HUES6 (cell line): ENCODE measurements around the gene ZFYVE28.

ENCODE experiments used
- H3K27ac ChIP-seq: 2 replicates; pipeline ENCODE4 v1.7.0; 2013; ENCODE audit warnings: low read depth, mild to moderate bottlenecking, low read length, inconsistent platforms
- H3K27me3 ChIP-seq: 2 replicates; pipeline ENCODE4 v1.6.1; 2013; ENCODE audit warnings: low read length; ENCODE audit not compliant: control insufficient read depth, insufficient read depth
- H3K36me3 ChIP-seq: 2 replicates; pipeline ENCODE4 v1.6.1; 2013; ENCODE audit warnings: low read length; ENCODE audit not compliant: control insufficient read depth, insufficient read depth
- H3K4me1 ChIP-seq: 2 replicates; pipeline ENCODE4 v1.6.1; 2013; ENCODE audit warnings: low read length; ENCODE audit not compliant: control insufficient read depth, insufficient read depth
- H3K4me3 ChIP-seq: 2 replicates; pipeline ENCODE4 v1.5.1; 2013; ENCODE audit warnings: low read depth, low read length
- H3K9ac ChIP-seq: one replicate; pipeline ENCODE4 v1.6.1; 2013; ENCODE audit warnings: mild to moderate bottlenecking, low read length
- H3K9me3 ChIP-seq: 2 replicates; pipeline ENCODE4 v1.6.1; 2013; ENCODE audit warnings: low read depth, low read length; ENCODE audit not compliant: control insufficient read depth, insufficient read depth

The ZFYVE28 gene

GRCh38 chr4:2295900-2296442 lies 122.5 kb downstream of the ZFYVE28 start:
- Histone ChIP-seq H3K36me3 (no peaks in the 10 kb centered on the region), H3K9me3 (0 out of 2 replicates have a peak, but pooled peaks cover 4% of the 10 kb centered on the region), H3K4me3 (no peak overlapping the region), H3K27me3 (0 out of 2 replicates have a peak, but pooled peaks cover 2% of the 10 kb centered on the region), H3K4me1 (no peaks in the 10 kb centered on the region), H3K9ac (no peak overlapping the region), H3K27ac (no peak overlapping the region)

- Histone ChIP-seq H3K4me1 (no peaks in the 10 kb centered on the region), H3K9me3 (0 out of 2 replicates have a peak, but pooled peaks cover 4% of the 10 kb centered on the region), H3K27me3 (0 out of 2 replicates have a peak, but pooled peaks cover 2% of the 10 kb centered on the region), H3K27ac (no peak overlapping the region), H3K4me3 (no peak overlapping the region), H3K9ac (no peak overlapping the region), H3K36me3 (no peaks in the 10 kb centered on the region)
Observed at GRCh38 chr4:2295500-2295899, 122.9 kb downstream of the ZFYVE28 start.

GRCh38 chr4:2292646-2293108 lies 125.8 kb downstream of the ZFYVE28 start:
- Histone ChIP-seq H3K9me3 (0 out of 2 replicates have a peak, but pooled peaks cover 4% of the 10 kb centered on the region), H3K4me1 (no peaks in the 10 kb centered on the region), H3K36me3 (no peaks in the 10 kb centered on the region), H3K9ac (no peak overlapping the region), H3K4me3 (no peak overlapping the region), H3K27me3 (0 out of 2 replicates have a peak, but pooled peaks cover 2% of the 10 kb centered on the region), H3K27ac (no peak overlapping the region)

DNA sequence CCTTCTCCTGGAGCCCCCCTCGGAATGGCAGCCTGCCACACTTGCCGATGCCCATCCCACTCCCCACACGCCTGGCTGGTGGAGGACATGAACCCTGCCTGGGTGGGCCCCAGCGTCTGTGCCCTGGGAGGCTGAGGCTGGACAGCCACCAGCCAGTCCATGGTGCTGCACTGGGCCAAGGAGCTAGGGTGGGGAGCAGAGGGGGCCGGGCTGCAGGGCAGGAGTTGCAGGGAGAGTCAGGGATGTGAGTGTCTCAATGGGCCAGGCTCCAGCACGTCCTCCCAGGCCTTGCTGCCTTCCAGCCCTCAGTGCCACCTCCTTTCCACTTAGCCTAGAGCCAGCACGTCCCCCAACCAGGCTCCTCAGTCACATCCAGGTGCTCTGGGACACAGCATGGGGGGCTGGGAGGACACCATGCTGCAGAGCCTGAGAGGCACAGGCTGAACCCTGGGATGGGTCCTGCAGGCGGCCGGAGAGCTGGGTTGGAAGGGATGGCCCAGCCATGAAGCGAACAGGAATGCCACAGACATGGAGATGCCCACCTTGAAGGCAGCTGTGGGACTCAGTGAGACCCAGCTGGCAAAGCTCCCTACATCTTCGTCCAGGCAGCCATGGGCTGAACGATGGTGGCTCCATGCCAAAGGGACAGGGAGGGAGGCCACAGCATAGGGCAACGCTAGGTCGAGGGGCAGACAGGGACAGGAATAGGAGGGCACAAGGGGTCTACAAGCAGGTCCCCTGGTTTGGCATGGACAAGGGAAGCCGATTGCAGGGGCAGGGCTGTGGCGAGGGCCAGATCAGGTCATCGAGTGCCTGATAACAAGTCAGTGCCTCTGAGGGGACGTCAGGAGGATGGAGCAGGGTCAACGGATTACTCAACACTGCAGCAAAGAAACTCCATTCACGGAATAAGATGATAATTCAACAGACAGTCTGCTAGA lies 126.5 kb downstream of the ZFYVE28 start:
- 0 out of 2 replicates have a peak, but pooled peaks cover 4% of the 10 kb centered on the region for H3K9me3 ChIP-seq
- no peak overlapping the region for H3K9ac ChIP-seq
- 0 out of 2 replicates have a peak, but pooled peaks cover 2% of the 10 kb centered on the region for H3K27me3 ChIP-seq
- H3K4me1 ChIP-seq: no peaks in the 10 kb centered on the region
- H3K36me3 ChIP-seq: no peaks in the 10 kb centered on the region
- H3K27ac ChIP-seq: no peak overlapping the region
- H3K4me3 ChIP-seq: no peak overlapping the region

- no peaks in the 10 kb centered on the region for H3K36me3 ChIP-seq
- no peak overlapping the region for H3K4me3 ChIP-seq
- 0 out of 2 replicates have a peak, but pooled peaks cover 4% of the 10 kb centered on the region for H3K9me3 ChIP-seq
- no peak overlapping the region for H3K27ac ChIP-seq
- H3K9ac ChIP-seq: no peak overlapping the region
- no peaks in the 10 kb centered on the region for H3K4me1 ChIP-seq
- H3K27me3 ChIP-seq: 0 out of 2 replicates have a peak, but pooled peaks cover 2% of the 10 kb centered on the region
Observed at GRCh38 chr4:2290974-2291704, 127.3 kb downstream of the ZFYVE28 start.

DNA sequence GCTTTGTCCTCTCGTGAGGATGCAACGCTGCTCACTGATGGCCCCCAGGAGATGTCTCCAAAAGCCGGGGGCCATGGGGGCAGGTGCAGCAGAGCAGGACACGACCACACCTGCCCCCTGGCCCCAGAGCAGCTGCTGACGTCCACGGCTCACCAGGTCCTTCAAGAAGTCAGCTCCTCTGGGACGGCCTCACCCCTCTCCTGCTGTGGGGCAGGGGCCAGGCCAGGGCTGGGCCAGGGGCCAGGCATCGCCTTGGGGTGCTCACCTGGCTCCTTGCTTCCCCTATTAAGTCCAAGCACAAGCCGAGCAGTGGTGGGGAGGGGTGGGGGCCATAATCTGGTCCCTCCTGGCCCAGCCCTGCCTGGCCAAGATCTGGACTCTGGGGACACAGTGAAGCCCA lies 128.0 kb downstream of the ZFYVE28 start:
- Histone ChIP-seq H3K27ac (no peak overlapping the region), H3K9ac (no peak overlapping the region), H3K4me3 (no peak overlapping the region), H3K4me1 (no peaks in the 10 kb centered on the region), H3K36me3 (no peaks in the 10 kb centered on the region), H3K27me3 (0 out of 2 replicates have a peak, but pooled peaks cover 2% of the 10 kb centered on the region), H3K9me3 (0 out of 2 replicates have a peak, but pooled peaks cover 4% of the 10 kb centered on the region)

GRCh38 chr4:2289955-2290333 lies 128.5 kb downstream of the ZFYVE28 start:
- Histone ChIP-seq H3K27me3 (0 out of 2 replicates have a peak, but pooled peaks cover 2% of the 10 kb centered on the region), H3K9ac (no peak overlapping the region)

GRCh38 chr4:2289311-2289954 lies 129.0 kb downstream of the ZFYVE28 start:
- H3K9me3 ChIP-seq: 0 out of 2 replicates have a peak, but pooled peaks cover 4% of the 10 kb centered on the region
- no peak overlapping the region for H3K27ac ChIP-seq
- no peaks in the 10 kb centered on the region for H3K4me1 ChIP-seq
- H3K27me3 ChIP-seq: 0 out of 2 replicates have a peak, but pooled peaks cover 2% of the 10 kb centered on the region
- no peak overlapping the region for H3K9ac ChIP-seq
- no peak overlapping the region for H3K4me3 ChIP-seq
- no peaks in the 10 kb centered on the region for H3K36me3 ChIP-seq

More at GRCh38 chr4:2289955-2290333, 128.5 kb downstream of the ZFYVE28 start:
- Histone ChIP-seq H3K4me1 (no peaks in the 10 kb centered on the region), H3K36me3 (no peaks in the 10 kb centered on the region), H3K27ac (no peak overlapping the region), H3K4me3 (no peak overlapping the region), H3K9me3 (0 out of 2 replicates have a peak, but pooled peaks cover 4% of the 10 kb centered on the region)

- Histone ChIP-seq H3K4me1 (no peaks in the 10 kb centered on the region), H3K4me3 (no peak overlapping the region), H3K36me3 (no peaks in the 10 kb centered on the region), H3K27me3 (peaks cover 2% of the 10 kb centered on the region; the same call in 1 of the 2 replicates), H3K27ac (no peak overlapping the region), H3K9me3 (no peaks in the 10 kb centered on the region), H3K9ac (no peak overlapping the region)
Observed at GRCh38 chr4:2288051-2288541, 130.3 kb downstream of the ZFYVE28 start.

DNA sequence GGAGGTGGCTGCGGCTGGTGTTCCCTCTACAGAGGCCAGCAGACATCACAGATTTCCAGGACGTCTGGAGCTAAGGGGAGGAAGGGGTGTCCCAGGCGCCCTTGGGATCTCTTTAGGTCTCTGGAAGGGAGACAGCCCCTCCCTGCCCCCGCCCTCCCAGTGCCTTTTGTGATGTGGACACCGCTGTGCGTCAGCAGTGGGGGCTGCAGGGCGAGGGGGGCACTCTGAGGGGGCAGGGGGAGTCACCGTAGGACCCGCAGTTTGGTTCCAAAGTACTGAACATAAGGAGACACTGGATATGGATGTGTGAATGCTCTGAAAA lies 130.9 kb downstream of the ZFYVE28 start:
- Histone ChIP-seq H3K9ac (no peak overlapping the region), H3K4me3 (no peak overlapping the region), H3K36me3 (no peaks in the 10 kb centered on the region), H3K27ac (no peak overlapping the region), H3K9me3 (no peaks in the 10 kb centered on the region), H3K4me1 (no peaks in the 10 kb centered on the region), H3K27me3 (peaks cover 2% of the 10 kb centered on the region; the same call in 1 of the 2 replicates)
